Right lobe of liver (tissue), 6 donors: ENCODE results near the gene MFRP. TPM values are rescaled to one million over a fixed set of nuclear protein-coding genes. Genes with fewer than 3 reads are reported as not detected.
A peak's percentile ranks its signal among the peaks of the same experiment; 100 is the strongest.

Source experiments
- ATAC-seq, 4 donors: fragments of 200-7000 bp; cut with Tn5 transposase; one replicate each; pipeline ENCODE4 v1.9.1; 2020; ENCODE audit warnings: mild to moderate bottlenecking in 4 of 4, moderate library complexity in 4 of 4
- DNase-seq, 3 donors: peaks; one replicate each; pipeline ENCODE4 v3.0.0-alpha.2; 2020
- H3K27ac ChIP-seq, 3 donors: fragments of 200-600 bp; one replicate each; pipeline ENCODE4 v1.8.0; 2022
- H3K27me3 ChIP-seq, 2 donors: fragments of 200-600 bp; one replicate each; pipeline ENCODE4 v1.8.0; 2022
- H3K36me3 ChIP-seq, 4 donors: fragments of 200-600 bp; sonication (generic) in 1 of 4; one replicate each; pipeline versions ENCODE4 v1.5.1 to v1.8.0; 2017 to 2022; ENCODE audit warnings: control low read depth in 1 of 4
- H3K4me1 ChIP-seq, 4 donors: fragments of 200-600 bp; sonication (generic) in 1 of 4; one replicate each; pipeline versions ENCODE4 v1.5.1 to v1.8.0; 2017 to 2022; ENCODE audit warnings: control low read depth in 1 of 4
- H3K4me3 ChIP-seq, 3 donors: fragments of 200-600 bp; one replicate each; pipeline ENCODE4 v1.8.0; 2022
- H3K9me3 ChIP-seq, 4 donors: fragments of 200-600 bp; sonication (generic) in 1 of 4; one replicate each; pipeline versions ENCODE4 v1.5.1 to v1.8.0; 2017 to 2022; ENCODE audit warnings: control low read depth in 1 of 4
- CTCF ChIP-seq, 4 donors: fragments of 200-600 bp in 3 of 4; fragments of 450-650 bp in 1 of 4; IDR thresholded peaks; one replicate each; pipeline versions ENCODE4 v1.5.1 to v1.8.0; 2016 to 2022; ENCODE audit warnings: antibody characterized with exemption in 4 of 4, mild to moderate bottlenecking in 2 of 4
- POLR2A ChIP-seq: fragments of 450-650 bp; IDR thresholded peaks from one replicate; pipeline ENCODE4 v1.6.1; 2017; ENCODE audit warnings: antibody characterized with exemption, mild to moderate bottlenecking
- WGBS: methylation state at CpG from one replicate; pipeline ENCODE4 v1.1.6; 2018; ENCODE audit warnings: low coverage, low lambda C conversion rate; ENCODE audit not compliant: insufficient coverage; ENCODE audit errors: missing lambda C conversion rate; 5-methylcytosine and 5-hydroxymethylcytosine counted together
- intact Hi-C, 2 donors: fragments of 100-400 bp; cut with DNase I; formaldehyde crosslinking; loops; one replicate each; pipeline versions ENCODE4 v1.11.2 to v1.14.1; 2022
- total RNA-seq, 6 experiments: library from RNA; depleted of rRNA in 2 of 6; stranded (reverse); fragments of >200 nt in 2 of 6; fragmentation: NEBNext Ultra II Directional in 3 of 6; extraction: Animal tissue kit (Norgen Biotek cat#: 25700) in 3 of 6; gene quantifications; one replicate each; pipeline versions ENCODE4 v1.1.0 to v1.2.4, GENCODE V29; 2016 to 2023
- donor health status: DM: no; HTN: yes; CAD: no.
- donor health status: DM: no; HTN: no; CAD: no.
- donor health status: DM: no; HTN: no; CAD: no.
- donor health status: DM: no; HTN: yes; CAD: no.
- donor health status: DM: no; HTN: yes; CAD: no.

The MFRP gene
- total RNA-seq, 6 experiments from 2014 or later, result not detected

- Histone ChIP-seq H3K27ac (peak overlapping the region in 1 of 3 donors; percentile 82), H3K27me3 (no peaks in the 10 kb centered on the region), H3K4me3 (no peak overlapping the region), H3K4me1 (peaks cover 0 to 49% (median 10%) of the 10 kb centered on the region in 4 donors), H3K36me3 (no peaks in the 10 kb centered on the region), H3K9me3 (no peaks in the 10 kb centered on the region)
- TF ChIP-seq POLR2A (no peak), CTCF (IDR thresholded peaks at IDR 0.05) (no peak)
- intact Hi-C loops, result loop anchor here in 1 of 2 donors (10.0 kb wide), 1 partner anchor 98 kb away; no protein-coding TSS in a partner anchor
- WGBS, result 29% methylated on average over 5 of the region's 11 CpGs
- peak; percentile 16 to 70 (median 62) for ATAC-seq
- DNase-seq, result peak; percentile 41 to 92 (median 81)
Observed at GRCh38 chr11:119376197-119376847, 29.8 kb upstream of the MFRP start.

GRCh38 chr11:119375337-119376196 lies 29.1 kb upstream of the MFRP start:
- TF ChIP-seq POLR2A, result no peak
- TF ChIP-seq CTCF (IDR thresholded peaks at IDR 0.05), result no peak
- Histone ChIP-seq H3K4me3 (no peak overlapping the region), H3K9me3 (no peaks in the 10 kb centered on the region), H3K36me3 (no peaks in the 10 kb centered on the region), H3K27me3 (no peaks in the 10 kb centered on the region), H3K27ac (peak overlapping the region in 2 of 3 donors; percentile 47 to 82), H3K4me1 (peaks cover 0 to 49% (median 15%) of the 10 kb centered on the region in 4 donors)
- intact Hi-C loops, result loop anchor here in 1 of 2 donors (10.0 kb wide), 1 partner anchor 99 kb away; no protein-coding TSS in a partner anchor
- ATAC-seq (peak; percentile 13 to 57 (median 40)), DNase-seq (peak; percentile 58 to 88 (median 74))
- WGBS, result 39% methylated on average over 10 of the region's 14 CpGs

GRCh38 chr11:119374632-119375336 lies 28.3 kb upstream of the MFRP start:
- Histone ChIP-seq H3K27me3 (no peaks in the 10 kb centered on the region), H3K4me3 (no peak overlapping the region), H3K9me3 (no peaks in the 10 kb centered on the region), H3K4me1 (peaks cover 0 to 55% (median 19%) of the 10 kb centered on the region in 4 donors), H3K27ac (peak overlapping the region in 2 of 3 donors; percentile 47 to 82), H3K36me3 (no peaks in the 10 kb centered on the region)
- 35% methylated on average over 4 of the region's 11 CpGs for WGBS
- TF ChIP-seq CTCF (IDR thresholded peaks at IDR 0.05) (no peak), POLR2A (no peak)
- ATAC-seq (peak in 1 of 4 donors; percentile 3), DNase-seq (peak in 1 of 3 donors; percentile 33)
- intact Hi-C loops, result loop anchor here in 1 of 2 donors (10.0 kb wide), 1 partner anchor 100 kb away; no protein-coding TSS in a partner anchor

- H3K27me3 ChIP-seq, result no peaks in the 10 kb centered on the region
- intact Hi-C loops, result loop anchor here in 1 of 2 donors (10.0 kb wide), 1 partner anchor 101 kb away; no protein-coding TSS in a partner anchor
- H3K4me3 ChIP-seq, result no peak overlapping the region
- H3K36me3 ChIP-seq, result no peaks in the 10 kb centered on the region
- ATAC-seq, result peak; percentile 24 to 65 (median 56)
- 20% methylated on average over 2 of the region's 5 CpGs for WGBS
- peaks cover 0 to 60% (median 20%) of the 10 kb centered on the region in 4 donors for H3K4me1 ChIP-seq
- DNase-seq, result peak in 2 of 3 donors; percentile 65 to 74
- H3K9me3 ChIP-seq, result no peaks in the 10 kb centered on the region
- peak overlapping the region in 1 of 3 donors; percentile 82 for H3K27ac ChIP-seq
- TF ChIP-seq CTCF (IDR thresholded peaks at IDR 0.05) (peak; percentile 90 to 92 (median 92)), POLR2A (no peak)
Observed at GRCh38 chr11:119373921-119374631, 27.6 kb upstream of the MFRP start.
